NCI-H2107 treated with DMSO at 0.1 percent for 48 hours (cell line): ENCODE results near the gene PSMB4.
"Not testable (repeated sequence)": the region's sequence is repeated elsewhere in the genome, so short reads cannot be mapped to it uniquely, and the experiment has no call there.

Source experiments
- DNase-seq: peaks from one replicate; lab custom pipeline; 2025; ENCODE audit not compliant: unreplicated experiment; lab: John Stamatoyannopoulos, UW

Gene PSMB4

GRCh38 chr1:151386002-151386401, 13.4 kb upstream of the PSMB4 start:
- no peak for DNase-seq

GRCh38 chr1:151390221-151391078, 8.9 kb upstream of the PSMB4 start:
- DNase-seq = not testable (repeated sequence)

GRCh38 chr1:151391079-151391563, 8.3 kb upstream of the PSMB4 start:
- DNase-seq = no peak

- DNase-seq = no peak
Observed at GRCh38 chr1:151393583-151393982, 5.8 kb upstream of the PSMB4 start.

- not testable (repeated sequence) for DNase-seq
Observed at GRCh38 chr1:151396265-151396664, 3.1 kb upstream of the PSMB4 start.

GRCh38 chr1:151401125-151401788, 1.9 kb downstream of the PSMB4 start:
- no peak for DNase-seq

- no peak for DNase-seq
Observed at GRCh38 chr1:151401860-151402259, 2.5 kb downstream of the PSMB4 start.

- no peak for DNase-seq
Observed at GRCh38 chr1:151402764-151403163, 3.4 kb downstream of the PSMB4 start.

GRCh38 chr1:151403612-151404011, 4.2 kb downstream of the PSMB4 start:
- no peak for DNase-seq

GRCh38 chr1:151405187-151405951, 6.0 kb downstream of the PSMB4 start:
- no peak for DNase-seq

GRCh38 chr1:151406176-151406575, 6.8 kb downstream of the PSMB4 start:
- DNase-seq = no peak

- DNase-seq = no peak
Observed at GRCh38 chr1:151407304-151407703, 7.9 kb downstream of the PSMB4 start.

- DNase-seq = no peak
Observed at GRCh38 chr1:151408891-151409290, 9.5 kb downstream of the PSMB4 start.

- DNase-seq = no peak
Observed at GRCh38 chr1:151411884-151412283, 12.5 kb downstream of the PSMB4 start.

GRCh38 chr1:151416231-151416630, 16.9 kb downstream of the PSMB4 start:
- no peak for DNase-seq

GRCh38 chr1:151418081-151418480, 18.7 kb downstream of the PSMB4 start:
- no peak for DNase-seq

- no peak for DNase-seq
Observed at GRCh38 chr1:151419819-151420218, 20.4 kb downstream of the PSMB4 start.

GRCh38 chr1:151425103-151425502, 25.7 kb downstream of the PSMB4 start:
- no peak for DNase-seq

- no peak for DNase-seq
Observed at GRCh38 chr1:151428068-151428467, 28.7 kb downstream of the PSMB4 start.

GRCh38 chr1:151433827-151434226, 34.5 kb downstream of the PSMB4 start:
- not testable (repeated sequence) for DNase-seq

- DNase-seq = no peak
Observed at GRCh38 chr1:151435174-151435573, 35.8 kb downstream of the PSMB4 start.
